Endothelial cell (in vitro differentiated cells): ENCODE results near the gene ADAMTS2. TPM values are rescaled to one million over a fixed set of nuclear protein-coding genes. Genes with fewer than 3 reads are reported as not detected.

Experiments
- DNase-seq: peaks from one replicate; pipeline ENCODE4 v3.0.0; 2021; ENCODE audit warnings: low spot score
- H3K27ac Mint-ChIP-seq: one replicate; pipeline ENCODE4 v1.8.0; 2021; ENCODE audit warnings: mixed read lengths, inconsistent platforms; ENCODE audit not compliant: unreplicated experiment
- H3K27me3 Mint-ChIP-seq: one replicate; pipeline ENCODE4 v1.8.0; 2021; ENCODE audit warnings: mild to moderate bottlenecking, moderate library complexity, mixed read lengths, inconsistent platforms; ENCODE audit not compliant: unreplicated experiment
- H3K36me3 Mint-ChIP-seq: one replicate; pipeline ENCODE4 v1.8.0; 2021; ENCODE audit warnings: mild to moderate bottlenecking, low read depth, mixed read lengths, inconsistent platforms; ENCODE audit not compliant: unreplicated experiment
- H3K4me1 Mint-ChIP-seq: one replicate; pipeline ENCODE4 v1.8.0; 2021; ENCODE audit warnings: mild to moderate bottlenecking, mixed read lengths, inconsistent platforms; ENCODE audit not compliant: unreplicated experiment
- H3K4me3 Mint-ChIP-seq: one replicate; pipeline ENCODE4 v1.8.0; 2021; ENCODE audit warnings: mild to moderate bottlenecking, mixed read lengths, inconsistent platforms; ENCODE audit not compliant: unreplicated experiment
- H3K9me3 Mint-ChIP-seq: one replicate; pipeline ENCODE4 v1.8.0; 2021; ENCODE audit warnings: mixed read lengths, inconsistent platforms; ENCODE audit not compliant: unreplicated experiment
- CTCF ChIP-seq: fragments of 200-600 bp; sonication (generic); IDR thresholded peaks from one replicate; pipeline ENCODE4 v1.5.0; 2021; ENCODE audit warnings: antibody characterized with exemption; ENCODE audit not compliant: unreplicated experiment
- total RNA-seq: library from RNA; stranded (reverse); fragmentation: NEBNext Ultra II Directional; extraction: Animal tissue kit (Norgen Biotek cat#: 25700); gene quantifications from one replicate; pipeline ENCODE4 v1.2.1, GENCODE V29; 2021; ENCODE audit not compliant: unreplicated experiment

ADAMTS2 gene
- total RNA-seq, 1 donor from 2014 or later, result 1.5 TPM

- Mint-ChIP-seq H3K9me3 (no peaks in the 10 kb centered on the region), H3K36me3 (no peaks in the 10 kb centered on the region), H3K27ac (no peak overlapping the region), H3K27me3 (peaks cover 7% of the 10 kb centered on the region), H3K4me1 (no peaks in the 10 kb centered on the region), H3K4me3 (no peak overlapping the region)
- DNase-seq, result no peak
- TF ChIP-seq CTCF, result no peak
Measured at GRCh38 chr5:179148703-179149170, 196.5 kb downstream of the ADAMTS2 start.

DNA sequence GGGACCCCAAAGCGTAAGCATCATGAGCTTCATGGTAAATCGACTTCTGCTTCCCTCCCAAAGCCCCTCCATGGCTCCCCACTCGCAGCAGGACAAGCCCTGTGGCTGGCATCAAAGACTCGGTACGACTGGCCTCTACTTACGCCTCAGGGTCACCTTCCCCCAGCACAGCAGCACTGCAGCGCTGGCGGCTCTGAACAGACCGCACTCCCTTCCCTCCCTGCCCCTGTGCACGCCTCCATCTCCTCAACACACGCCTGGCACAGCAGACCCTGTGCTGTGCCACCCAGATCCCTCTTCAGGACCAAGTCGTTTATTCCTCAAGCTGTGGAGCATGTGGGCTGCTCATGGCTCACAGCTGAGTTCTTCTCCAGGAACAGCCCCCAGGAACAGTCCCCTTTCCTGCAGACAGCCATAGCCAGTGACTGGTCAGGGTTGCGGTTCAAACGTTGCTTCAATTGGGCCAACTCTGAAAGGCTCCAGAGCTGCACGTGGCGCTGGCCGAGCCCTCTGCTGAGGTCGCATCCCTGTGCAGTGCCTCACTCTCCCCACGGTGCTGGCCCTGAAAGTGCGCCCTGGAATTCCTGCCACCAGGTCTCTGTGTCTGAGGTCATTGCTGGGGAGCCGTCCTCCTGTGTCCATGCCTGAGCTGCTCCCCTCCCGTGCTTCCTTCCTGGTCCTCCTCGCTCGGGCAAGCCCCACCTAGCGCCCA lies 197.1 kb downstream of the ADAMTS2 start:
- peaks cover 3% of the 10 kb centered on the region for H3K4me1 Mint-ChIP-seq
- no peaks in the 10 kb centered on the region for H3K9me3 Mint-ChIP-seq
- DNase-seq, result no peak
- TF ChIP-seq CTCF, result no peak
- H3K27me3 Mint-ChIP-seq, result peaks cover 7% of the 10 kb centered on the region
- no peak overlapping the region for H3K4me3 Mint-ChIP-seq
- no peaks in the 10 kb centered on the region for H3K36me3 Mint-ChIP-seq
- no peak overlapping the region for H3K27ac Mint-ChIP-seq

GRCh38 chr5:179146277-179146676 lies 199.0 kb downstream of the ADAMTS2 start:
- Mint-ChIP-seq H3K27ac (no peak overlapping the region), H3K4me1 (peaks cover 12% of the 10 kb centered on the region), H3K27me3 (peaks cover 7% of the 10 kb centered on the region), H3K4me3 (no peak overlapping the region), H3K9me3 (no peaks in the 10 kb centered on the region), H3K36me3 (no peaks in the 10 kb centered on the region)
- TF ChIP-seq CTCF, result no peak
- DNase-seq, result no peak

GRCh38 chr5:179143446-179143845 lies 201.8 kb downstream of the ADAMTS2 start:
- peaks cover 4% of the 10 kb centered on the region for H3K27me3 Mint-ChIP-seq
- H3K4me3 Mint-ChIP-seq, result no peak overlapping the region
- no peaks in the 10 kb centered on the region for H3K36me3 Mint-ChIP-seq
- no peak for DNase-seq
- H3K27ac Mint-ChIP-seq, result no peak overlapping the region
- TF ChIP-seq CTCF, result no peak
- H3K4me1 Mint-ChIP-seq, result peaks cover 20% of the 10 kb centered on the region
- no peaks in the 10 kb centered on the region for H3K9me3 Mint-ChIP-seq

- TF ChIP-seq CTCF, result no peak
Measured at GRCh38 chr5:179142434-179143198, 202.6 kb downstream of the ADAMTS2 start.

More at GRCh38 chr5:179142434-179143198, 202.6 kb downstream of the ADAMTS2 start:
- H3K27me3 Mint-ChIP-seq, result peaks cover 3% of the 10 kb centered on the region
- no peaks in the 10 kb centered on the region for H3K36me3 Mint-ChIP-seq
- no peaks in the 10 kb centered on the region for H3K9me3 Mint-ChIP-seq
- no peak overlapping the region for H3K4me3 Mint-ChIP-seq
- no peak for DNase-seq
- peaks cover 20% of the 10 kb centered on the region for H3K4me1 Mint-ChIP-seq
- H3K27ac Mint-ChIP-seq, result peak overlapping the region; percentile 76
